AG10803 (cell line): ENCODE measurements around the gene RPS3.
A peak's percentile ranks its signal among the peaks of the same experiment; 100 is the strongest.

Source experiments
- DNase-seq: peaks from one replicate; pipeline ENCODE4 v3.0.0; 2010; ENCODE audit warnings: low read depth
- H3K4me3 ChIP-seq: 2 replicates; pipeline ENCODE4 v1.5.1; 2011; ENCODE audit warnings: mild to moderate bottlenecking, low read length, control low read depth
- CTCF ChIP-seq: conservative IDR thresholded peaks from 2 replicates; pipeline ENCODE4 v1.5.1; 2011; ENCODE audit warnings: mild to moderate bottlenecking, low read length, control low read depth, inconsistent platforms

Gene RPS3

GRCh38 chr11:75441804-75442132 lies 42.5 kb downstream of the RPS3 start:
- DNase-seq, result no peak
- no peak for TF ChIP-seq CTCF
- no peak overlapping the region for H3K4me3 ChIP-seq

- H3K4me3 ChIP-seq, result no peak overlapping the region
- no peak for DNase-seq
- no peak for TF ChIP-seq CTCF
Observed at GRCh38 chr11:75442161-75442885, 43.0 kb downstream of the RPS3 start.

GRCh38 chr11:75443043-75443442 lies 43.7 kb downstream of the RPS3 start:
- H3K4me3 ChIP-seq, result no peak overlapping the region
- TF ChIP-seq CTCF, result no peak
- DNase-seq, result no peak

GRCh38 chr11:75445315-75445953 lies 46.1 kb downstream of the RPS3 start:
- peak; percentile 37 for DNase-seq
- no peak overlapping the region for H3K4me3 ChIP-seq
- TF ChIP-seq CTCF, result peak; percentile 98

- no peak for TF ChIP-seq CTCF
- no peak for DNase-seq
- no peak overlapping the region for H3K4me3 ChIP-seq
Observed at GRCh38 chr11:75447415-75447814, 48.1 kb downstream of the RPS3 start.

- no peak overlapping the region for H3K4me3 ChIP-seq
- no peak for TF ChIP-seq CTCF
- DNase-seq, result no peak
Observed at GRCh38 chr11:75449271-75449670, 50.0 kb downstream of the RPS3 start.

GRCh38 chr11:75449776-75450175 lies 50.5 kb downstream of the RPS3 start:
- no peak for TF ChIP-seq CTCF
- H3K4me3 ChIP-seq, result no peak overlapping the region
- no peak for DNase-seq
